HG02759 (cell line): ENCODE data around the gene LGALS7B.
A peak's percentile ranks its signal among the peaks of the same experiment; 100 is the strongest.
"Not testable (repeated sequence)": the region's sequence is repeated elsewhere in the genome, so short reads cannot be mapped to it uniquely, and the experiment has no call there.

Experiments
- ATAC-seq: cut with Tn5 transposase; IDR thresholded peaks from one replicate; pipeline ENCODE4 v1.9.1; 2021; ENCODE audit warnings: mild to moderate bottlenecking, moderate library complexity; ENCODE audit not compliant: unreplicated experiment

The LGALS7B gene

GRCh38 chr19:38816131-38816750 lies 27.2 kb downstream of the LGALS7B start:
- no peak for ATAC-seq

GRCh38 chr19:38817081-38817480 lies 28.1 kb downstream of the LGALS7B start:
- ATAC-seq: no peak

- ATAC-seq: no peak
Observed at GRCh38 chr19:38819231-38819920, 30.4 kb downstream of the LGALS7B start.

DNA sequence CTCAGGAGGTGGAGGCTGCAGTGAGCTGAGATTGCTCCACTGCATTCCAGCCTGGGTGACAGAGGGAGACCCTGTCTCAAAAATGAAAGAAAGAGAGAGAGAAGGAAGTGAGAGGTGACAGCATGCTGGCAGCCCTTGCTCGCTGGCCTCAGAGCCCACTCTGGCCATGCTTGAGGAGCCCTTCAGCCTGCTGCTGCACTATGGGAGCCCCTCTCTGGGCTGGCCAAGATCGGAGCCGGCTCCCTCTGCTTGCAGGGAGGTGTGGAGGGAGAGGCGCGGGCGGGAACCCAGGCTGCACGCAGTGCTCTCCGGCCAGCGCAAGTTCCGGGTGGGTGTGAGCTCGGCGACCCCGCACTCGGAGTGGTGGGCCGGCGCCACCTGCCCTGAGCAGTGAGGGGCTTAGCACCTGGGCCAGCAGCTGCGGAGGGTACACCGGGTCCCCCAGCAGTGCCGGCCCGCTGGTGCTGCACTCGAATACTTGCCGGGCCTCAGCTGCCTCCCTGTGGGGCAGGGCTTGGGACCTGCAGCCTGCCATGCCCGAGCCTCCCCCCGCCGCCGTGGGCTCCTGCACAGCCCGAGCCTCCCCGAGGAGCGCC lies 32.3 kb downstream of the LGALS7B start:
- ATAC-seq: not testable (repeated sequence)

GRCh38 chr19:38825936-38826335 lies 36.9 kb downstream of the LGALS7B start:
- not testable (repeated sequence) for ATAC-seq

GRCh38 chr19:38826856-38827551 lies 38.0 kb downstream of the LGALS7B start:
- no peak for ATAC-seq

DNA sequence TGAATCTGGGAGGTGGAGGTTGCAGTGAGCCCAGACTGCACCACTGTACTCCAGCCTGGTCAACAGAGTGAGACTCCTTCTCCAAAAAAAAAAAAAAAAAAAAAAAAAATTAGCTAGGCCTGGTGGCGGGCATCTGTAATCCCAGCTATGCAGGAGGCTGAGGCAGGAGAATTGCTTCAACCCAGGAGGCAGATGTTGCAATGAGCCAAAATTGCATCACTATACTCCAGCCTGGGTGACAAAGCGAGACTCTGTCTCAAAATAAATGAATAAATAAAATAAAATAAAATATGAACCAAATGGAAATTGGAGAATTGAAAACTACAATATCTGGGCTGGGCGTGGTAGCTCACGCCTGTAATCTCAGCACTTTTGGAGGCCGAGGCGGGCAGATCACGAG lies 40.2 kb downstream of the LGALS7B start:
- not testable (repeated sequence) for ATAC-seq

- no peak for ATAC-seq
Observed at GRCh38 chr19:38830039-38830733, 41.2 kb downstream of the LGALS7B start.

GRCh38 chr19:38831142-38831605 lies 42.2 kb downstream of the LGALS7B start:
- ATAC-seq: peak; percentile 48

- ATAC-seq: no peak
Observed at GRCh38 chr19:38833092-38833425, 44.1 kb downstream of the LGALS7B start.

DNA sequence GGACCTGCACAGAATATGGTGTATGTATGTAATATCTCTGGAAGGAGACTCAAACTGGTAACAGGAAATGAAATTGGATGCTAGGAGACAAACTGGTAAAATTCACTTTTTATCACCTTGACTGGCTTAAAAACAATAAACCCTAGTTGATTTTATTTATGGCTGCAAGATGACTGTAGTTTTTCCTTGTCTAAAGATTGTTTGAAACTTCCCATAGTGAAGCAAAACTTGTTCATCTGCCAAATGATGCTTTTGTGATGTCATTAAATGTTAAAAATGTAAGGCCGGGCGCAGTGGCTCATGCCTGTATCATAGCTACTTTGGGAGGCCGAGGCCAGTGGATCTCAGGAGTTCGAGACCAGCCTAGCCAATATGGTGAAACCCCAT lies 45.1 kb downstream of the LGALS7B start:
- ATAC-seq: no peak

- ATAC-seq: no peak
Observed at GRCh38 chr19:38834590-38834989, 45.6 kb downstream of the LGALS7B start.

- no peak for ATAC-seq
Observed at GRCh38 chr19:38836159-38836982, 47.4 kb downstream of the LGALS7B start.

DNA sequence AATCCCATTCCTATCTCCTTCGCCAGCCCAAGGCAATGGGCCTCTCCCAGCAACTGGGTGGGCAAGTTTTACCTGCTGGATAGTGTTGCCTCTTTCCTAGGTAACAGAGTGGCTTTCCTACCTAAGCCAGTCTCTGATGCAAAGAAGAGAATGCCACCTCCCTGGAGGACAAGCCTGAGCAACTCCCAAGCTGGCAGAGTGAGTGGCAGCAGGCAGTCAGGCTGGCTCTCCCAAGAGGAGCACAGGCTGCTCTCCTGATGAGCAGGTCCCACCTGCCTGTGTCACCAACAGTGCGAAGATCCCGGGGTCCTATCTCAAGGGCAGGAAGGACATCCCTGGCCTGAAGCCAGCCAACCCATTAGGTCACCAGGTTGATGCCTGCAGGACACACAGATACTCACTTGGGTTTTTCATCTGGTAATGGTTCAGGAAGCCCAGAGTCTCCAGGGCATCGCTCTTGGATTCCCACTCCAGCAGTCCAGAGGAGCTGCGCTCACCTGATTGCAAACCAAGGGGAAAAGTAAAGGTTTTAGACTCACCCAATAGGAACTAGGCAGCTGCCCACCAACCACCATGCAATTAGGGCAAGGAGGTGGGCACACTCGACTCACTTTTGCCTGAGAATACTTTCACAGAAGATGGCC lies 48.1 kb downstream of the LGALS7B start:
- no peak for ATAC-seq

- ATAC-seq: no peak
Observed at GRCh38 chr19:38837656-38838121, 48.7 kb downstream of the LGALS7B start.

GRCh38 chr19:38838208-38838985 lies 49.4 kb downstream of the LGALS7B start:
- ATAC-seq: no peak

GRCh38 chr19:38838986-38839761 lies 50.2 kb downstream of the LGALS7B start:
- no peak for ATAC-seq
